Glutamatergic neuron (in vitro differentiated cells): Measurements from ENCODE around the gene GLDC. TPM values are rescaled to one million over a fixed set of nuclear protein-coding genes. Genes with fewer than 3 reads are reported as not detected.

Experiments
- DNase-seq: peaks from one replicate; pipeline ENCODE4 v3.0.0; 2022
- H3K27ac Mint-ChIP-seq: one replicate; pipeline ENCODE4 v1.8.0; 2020; ENCODE audit warnings: mild to moderate bottlenecking, mixed read lengths, inconsistent platforms; ENCODE audit not compliant: unreplicated experiment
- H3K27me3 Mint-ChIP-seq: one replicate; pipeline ENCODE4 v1.8.0; 2020; ENCODE audit warnings: mild to moderate bottlenecking, moderate library complexity, mixed read lengths, inconsistent platforms; ENCODE audit not compliant: unreplicated experiment
- H3K36me3 Mint-ChIP-seq: one replicate; pipeline ENCODE4 v1.8.0; 2020; ENCODE audit warnings: mild to moderate bottlenecking, mixed read lengths, inconsistent platforms; ENCODE audit not compliant: unreplicated experiment
- H3K4me1 Mint-ChIP-seq: one replicate; pipeline ENCODE4 v1.8.0; 2020; ENCODE audit warnings: mild to moderate bottlenecking, low read depth, mixed read lengths, inconsistent platforms; ENCODE audit not compliant: unreplicated experiment
- H3K4me3 Mint-ChIP-seq: one replicate; pipeline ENCODE4 v1.8.0; 2020; ENCODE audit warnings: mild to moderate bottlenecking, mixed read lengths, inconsistent platforms; ENCODE audit not compliant: unreplicated experiment
- H3K9me3 Mint-ChIP-seq: one replicate; pipeline ENCODE4 v1.8.0; 2020; ENCODE audit warnings: mild to moderate bottlenecking, moderate library complexity, mixed read lengths, inconsistent platforms; ENCODE audit not compliant: unreplicated experiment
- total RNA-seq: library from RNA; stranded (reverse); fragmentation: NEBNext Ultra II Directional; extraction: Animal tissue kit (Norgen Biotek cat#: 25700); gene quantifications from one replicate; pipeline ENCODE4 v1.2.1, GENCODE V29; 2021; ENCODE audit not compliant: unreplicated experiment
- TF ChIP-seq, protein P1 (sequence below): fragments of 200-600 bp; sonication (generic); IDR thresholded peaks from one replicate; pipeline ENCODE4 v1.5.0; 2021; ENCODE audit not compliant: partially characterized antibody, unreplicated experiment

GLDC gene
- total RNA-seq, 1 donor from 2014 or later = 42.9 TPM

DNA sequence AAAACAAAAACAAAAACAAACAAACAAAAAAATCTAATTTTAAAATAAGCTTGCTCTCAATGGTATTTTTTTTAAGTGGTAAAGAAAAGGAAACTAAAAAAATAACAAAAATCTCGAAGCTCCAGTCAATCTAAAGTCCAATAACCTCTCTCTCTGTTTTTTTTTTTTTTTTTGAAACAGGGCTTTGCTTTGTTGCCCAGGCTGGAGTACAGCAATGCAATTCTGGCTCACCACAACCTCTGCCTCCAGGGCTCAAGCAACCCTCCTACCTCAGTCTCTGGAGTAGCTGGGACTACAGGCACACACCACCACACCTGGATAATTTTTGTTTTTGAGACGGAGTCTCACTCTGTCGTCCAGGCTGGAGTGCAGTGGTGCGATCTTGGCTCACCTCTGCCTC lies 25.9 kb upstream of the GLDC start:
- Mint-ChIP-seq H3K27ac (no peak overlapping the region), H3K36me3 (no peaks in the 10 kb centered on the region), H3K4me3 (no peak overlapping the region), H3K9me3 (no peaks in the 10 kb centered on the region), H3K4me1 (no peaks in the 10 kb centered on the region), H3K27me3 (peaks cover 3% of the 10 kb centered on the region)
- TF ChIP-seq, protein P1, sequence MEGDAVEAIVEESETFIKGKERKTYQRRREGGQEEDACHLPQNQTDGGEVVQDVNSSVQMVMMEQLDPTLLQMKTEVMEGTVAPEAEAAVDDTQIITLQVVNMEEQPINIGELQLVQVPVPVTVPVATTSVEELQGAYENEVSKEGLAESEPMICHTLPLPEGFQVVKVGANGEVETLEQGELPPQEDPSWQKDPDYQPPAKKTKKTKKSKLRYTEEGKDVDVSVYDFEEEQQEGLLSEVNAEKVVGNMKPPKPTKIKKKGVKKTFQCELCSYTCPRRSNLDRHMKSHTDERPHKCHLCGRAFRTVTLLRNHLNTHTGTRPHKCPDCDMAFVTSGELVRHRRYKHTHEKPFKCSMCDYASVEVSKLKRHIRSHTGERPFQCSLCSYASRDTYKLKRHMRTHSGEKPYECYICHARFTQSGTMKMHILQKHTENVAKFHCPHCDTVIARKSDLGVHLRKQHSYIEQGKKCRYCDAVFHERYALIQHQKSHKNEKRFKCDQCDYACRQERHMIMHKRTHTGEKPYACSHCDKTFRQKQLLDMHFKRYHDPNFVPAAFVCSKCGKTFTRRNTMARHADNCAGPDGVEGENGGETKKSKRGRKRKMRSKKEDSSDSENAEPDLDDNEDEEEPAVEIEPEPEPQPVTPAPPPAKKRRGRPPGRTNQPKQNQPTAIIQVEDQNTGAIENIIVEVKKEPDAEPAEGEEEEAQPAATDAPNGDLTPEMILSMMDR = no peak
- DNase-seq = no peak

DNA sequence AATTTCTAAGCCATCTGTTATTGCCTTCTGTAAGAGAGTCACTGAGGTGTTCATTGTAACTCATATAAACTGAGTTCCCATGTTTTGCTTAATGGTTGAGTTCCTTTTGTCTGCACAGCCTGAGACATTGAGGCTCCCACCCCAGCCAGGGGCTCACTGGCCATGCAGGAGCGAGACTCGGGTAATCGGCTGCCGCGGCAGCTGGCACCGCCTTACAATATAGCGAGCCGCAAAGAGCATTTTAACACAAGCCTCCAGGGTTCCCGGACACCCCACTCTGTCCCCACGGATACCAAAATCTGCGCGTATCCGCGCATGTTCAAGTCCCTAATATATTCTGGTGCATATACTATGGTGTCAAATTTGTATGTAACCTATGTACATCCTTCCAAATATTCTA lies 24.4 kb upstream of the GLDC start:
- H3K27ac Mint-ChIP-seq = no peak overlapping the region

DNA sequence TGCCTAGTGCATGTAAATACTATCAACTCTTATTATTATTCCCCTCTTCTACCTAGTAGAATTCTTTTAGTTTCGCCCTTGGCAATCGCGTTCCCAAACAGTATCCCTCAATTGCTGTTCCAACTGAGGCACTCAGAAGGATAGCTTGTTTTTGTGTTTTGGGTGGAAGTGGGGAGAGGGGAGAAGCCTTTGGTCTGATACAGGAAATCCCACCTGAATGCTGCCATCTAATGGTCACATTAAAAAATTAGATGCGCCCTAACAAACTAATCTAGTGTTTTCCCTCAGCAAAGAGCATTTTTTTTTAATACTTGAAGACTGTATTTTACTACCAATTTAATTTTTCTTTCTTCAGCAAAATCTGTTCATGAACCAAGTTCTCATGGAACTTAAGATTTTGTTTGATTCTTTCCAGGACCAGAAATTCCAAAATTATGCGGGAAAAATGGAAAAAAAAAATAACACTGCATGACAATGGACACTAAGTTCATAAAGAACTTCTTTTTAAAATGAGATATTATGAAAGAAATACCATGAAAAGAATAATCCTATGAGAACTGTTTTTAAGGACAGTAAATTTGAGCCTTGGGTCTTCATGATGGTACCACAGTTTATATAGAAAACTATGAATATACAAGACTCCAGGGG lies 22.2 kb upstream of the GLDC start:
- TF ChIP-seq, protein P1 = peak; percentile 56
- no peaks in the 10 kb centered on the region for H3K36me3 Mint-ChIP-seq
- no peak overlapping the region for H3K27ac Mint-ChIP-seq
- no peak overlapping the region for H3K4me3 Mint-ChIP-seq
- no peaks in the 10 kb centered on the region for H3K9me3 Mint-ChIP-seq
- DNase-seq = no peak
- no peaks in the 10 kb centered on the region for H3K4me1 Mint-ChIP-seq
- no peaks in the 10 kb centered on the region for H3K27me3 Mint-ChIP-seq

More for the DNA sequence above, 24.4 kb upstream of the GLDC start:
- no peaks in the 10 kb centered on the region for H3K4me1 Mint-ChIP-seq
- H3K9me3 Mint-ChIP-seq = no peaks in the 10 kb centered on the region
- H3K4me3 Mint-ChIP-seq = no peak overlapping the region
- H3K27me3 Mint-ChIP-seq = peaks cover 3% of the 10 kb centered on the region
- TF ChIP-seq, protein P1 = no peak
- DNase-seq = no peak
- no peaks in the 10 kb centered on the region for H3K36me3 Mint-ChIP-seq

DNA sequence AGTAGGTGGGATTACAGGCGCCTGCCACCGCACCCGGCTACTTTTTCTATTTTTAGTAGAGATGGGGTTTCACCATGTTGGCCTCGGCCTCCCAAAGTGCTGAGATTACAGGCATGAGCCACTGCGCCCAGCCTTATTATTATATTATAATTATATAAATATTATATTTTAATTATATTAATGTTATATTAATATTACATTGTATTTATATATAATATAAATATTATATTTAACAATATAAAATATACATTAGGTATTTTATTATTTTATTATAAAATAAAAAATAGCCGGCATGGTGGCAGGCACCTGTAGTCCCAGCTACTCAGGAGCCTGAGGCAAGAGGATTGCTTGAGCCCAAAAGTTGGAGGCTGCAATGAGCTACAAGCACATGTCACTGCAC lies 21.6 kb upstream of the GLDC start:
- no peak overlapping the region for H3K27ac Mint-ChIP-seq
- H3K36me3 Mint-ChIP-seq = no peaks in the 10 kb centered on the region
- TF ChIP-seq, protein P1 = no peak
- DNase-seq = no peak
- no peaks in the 10 kb centered on the region for H3K27me3 Mint-ChIP-seq
- H3K4me3 Mint-ChIP-seq = no peak overlapping the region
- no peaks in the 10 kb centered on the region for H3K4me1 Mint-ChIP-seq
- no peaks in the 10 kb centered on the region for H3K9me3 Mint-ChIP-seq

DNA sequence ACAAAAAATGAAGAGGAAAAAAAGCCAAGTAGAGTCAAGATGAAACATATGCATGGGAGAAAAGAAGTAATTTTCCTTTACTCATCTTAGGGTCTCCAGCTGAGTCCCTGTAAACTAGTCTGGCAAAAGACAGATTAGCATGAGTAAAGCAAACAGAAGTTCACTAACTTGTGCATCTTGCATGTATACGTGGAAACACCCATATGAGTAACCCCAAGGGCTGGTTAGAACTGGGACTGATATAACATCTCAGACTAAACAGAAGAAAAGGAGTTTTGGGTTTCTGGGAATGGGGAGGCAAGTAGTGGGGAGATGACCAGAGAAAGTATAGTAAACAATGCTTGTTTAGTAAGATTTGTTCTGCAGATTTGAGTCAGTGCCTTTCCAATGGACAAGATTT lies 20.1 kb upstream of the GLDC start:
- no peak for DNase-seq
- no peaks in the 10 kb centered on the region for H3K4me1 Mint-ChIP-seq
- TF ChIP-seq, protein P1 = no peak
- no peaks in the 10 kb centered on the region for H3K36me3 Mint-ChIP-seq
- H3K27ac Mint-ChIP-seq = no peak overlapping the region
- no peaks in the 10 kb centered on the region for H3K9me3 Mint-ChIP-seq
- no peak overlapping the region for H3K4me3 Mint-ChIP-seq
- H3K27me3 Mint-ChIP-seq = no peaks in the 10 kb centered on the region
